Astrocyte of the hippocampus (primary cell): ENCODE data around the gene ARHGEF28.

Experiments used
- DNase-seq: peaks from one replicate; pipeline ENCODE4 v3.0.0; 2011; ENCODE audit warnings: low read depth, low spot score

Gene ARHGEF28

DNA sequence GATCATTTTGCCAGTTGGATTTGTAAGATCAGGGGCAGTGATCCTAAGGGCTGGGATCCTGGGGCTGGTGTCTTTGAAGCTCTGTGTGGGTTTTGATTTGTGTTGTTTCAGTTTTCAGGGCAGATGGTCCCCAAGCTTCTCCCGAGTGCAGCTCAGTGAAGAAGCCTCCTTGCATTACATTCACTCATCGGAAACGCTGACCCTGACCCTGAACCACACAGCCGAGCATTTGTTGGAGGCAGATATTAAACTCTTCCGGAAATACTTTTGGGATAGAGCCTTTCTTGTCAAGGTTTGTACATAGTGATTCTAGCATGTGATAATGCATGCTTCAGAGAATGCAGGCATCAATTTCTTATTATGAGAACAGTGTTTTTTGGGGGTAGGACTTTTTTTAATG lies 150.4 kb downstream of the ARHGEF28 start:
- DNase-seq, result no peak

DNA sequence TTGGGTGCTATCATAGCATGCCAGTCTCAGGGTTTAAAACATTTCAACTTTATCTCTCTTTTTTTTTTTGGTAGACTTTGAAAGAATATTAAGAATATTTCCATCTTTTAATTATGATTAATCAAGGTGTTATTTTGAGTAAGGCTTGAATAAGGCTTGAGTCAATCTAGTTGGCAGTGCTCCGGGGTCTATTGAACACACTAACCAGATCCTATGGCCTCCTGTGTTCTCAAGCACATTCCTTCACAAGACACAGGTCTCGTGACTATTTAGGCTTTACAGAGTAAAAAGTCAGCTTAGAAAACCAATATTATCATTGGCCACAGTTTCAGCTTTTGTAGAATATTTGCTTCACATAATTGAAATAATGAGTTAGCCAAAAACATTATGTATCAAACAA lies 151.2 kb downstream of the ARHGEF28 start:
- DNase-seq, result no peak

DNA sequence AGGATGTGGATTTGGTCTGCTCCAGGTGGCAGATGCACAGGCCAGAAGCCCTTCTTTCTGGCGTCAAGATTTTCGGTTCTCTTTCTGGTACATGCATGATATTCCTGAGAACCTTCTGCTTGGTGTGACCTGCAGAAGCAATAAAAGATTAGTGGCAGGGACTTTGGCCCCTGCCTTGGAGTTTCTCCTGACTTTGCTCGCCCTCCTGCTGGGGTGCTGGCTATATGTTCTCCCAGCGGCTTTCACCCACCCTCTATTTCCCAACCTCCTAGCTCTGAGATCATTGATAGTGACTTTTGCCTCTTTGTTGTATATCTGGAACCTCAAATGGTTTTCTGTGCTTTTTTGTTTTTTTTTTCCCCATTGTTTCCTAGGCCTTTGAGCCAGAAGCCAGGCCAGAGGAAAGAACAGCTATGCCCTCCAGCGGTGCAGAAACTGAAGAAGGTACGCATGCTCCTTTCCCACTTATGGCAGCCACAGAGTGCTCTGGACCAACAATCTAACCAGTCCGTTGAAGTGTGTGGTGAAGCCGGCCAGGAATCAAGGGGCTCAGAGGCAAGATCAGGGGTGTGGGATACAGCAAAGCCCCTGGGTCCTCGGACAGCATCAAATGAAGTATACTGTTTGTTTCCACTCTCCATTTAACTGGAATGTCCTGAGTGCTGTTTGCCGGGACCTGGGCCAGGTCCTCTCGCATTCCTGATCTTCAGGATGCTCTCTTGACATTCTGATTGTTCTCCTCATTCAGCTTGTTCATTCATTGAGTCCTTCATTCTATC lies 154.5 kb downstream of the ARHGEF28 start:
- DNase-seq, result peak; percentile 23

DNA sequence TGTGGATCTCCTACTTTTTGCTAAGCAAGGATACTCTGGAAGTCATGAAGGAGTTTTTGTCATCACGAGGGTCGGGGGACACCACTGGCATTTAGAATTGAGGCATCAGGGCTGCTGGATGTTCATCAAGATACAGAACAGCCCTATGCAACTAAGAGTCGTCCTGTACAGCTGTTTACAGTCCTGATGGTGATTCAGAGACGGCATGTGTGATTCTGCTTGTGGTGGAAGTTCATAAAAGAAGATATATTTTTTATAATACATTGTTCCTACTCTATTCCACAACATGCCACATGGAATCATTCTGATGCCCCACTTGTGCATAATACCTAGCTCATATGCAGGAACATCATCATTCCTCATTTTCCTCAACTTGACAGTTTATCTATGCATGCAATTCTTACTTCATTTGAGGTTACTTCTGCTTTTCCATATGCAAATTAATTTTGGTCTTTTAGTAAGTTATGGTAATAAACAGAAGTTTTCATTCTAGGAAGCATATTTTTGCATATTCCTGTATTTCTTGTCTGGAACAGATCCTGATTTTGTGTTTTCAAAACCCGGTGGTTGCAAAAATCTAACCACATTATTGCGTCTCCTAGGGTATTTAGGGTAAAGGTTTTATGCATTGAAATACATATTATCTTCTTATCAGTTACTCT lies 155.2 kb downstream of the ARHGEF28 start:
- no peak for DNase-seq

DNA sequence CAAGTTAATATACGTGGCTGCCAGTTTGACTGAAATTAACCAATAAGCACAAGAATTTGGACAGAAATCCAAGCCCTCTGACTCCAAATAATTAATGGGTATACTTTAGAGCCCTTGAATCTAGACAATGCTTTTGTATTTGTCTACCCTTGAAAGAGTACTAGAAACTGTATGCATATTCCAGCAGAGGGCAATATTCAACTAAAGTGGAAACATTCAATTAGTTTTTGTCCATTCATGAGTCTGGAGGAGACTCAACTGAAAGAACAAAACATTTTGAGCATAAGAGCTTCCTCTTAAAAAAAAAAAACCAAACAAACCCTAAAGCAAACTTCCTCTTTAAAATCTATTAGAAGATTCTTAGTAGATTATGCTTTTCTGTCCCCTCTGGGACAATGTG lies 157.8 kb downstream of the ARHGEF28 start:
- peak; percentile 52 for DNase-seq

DNA sequence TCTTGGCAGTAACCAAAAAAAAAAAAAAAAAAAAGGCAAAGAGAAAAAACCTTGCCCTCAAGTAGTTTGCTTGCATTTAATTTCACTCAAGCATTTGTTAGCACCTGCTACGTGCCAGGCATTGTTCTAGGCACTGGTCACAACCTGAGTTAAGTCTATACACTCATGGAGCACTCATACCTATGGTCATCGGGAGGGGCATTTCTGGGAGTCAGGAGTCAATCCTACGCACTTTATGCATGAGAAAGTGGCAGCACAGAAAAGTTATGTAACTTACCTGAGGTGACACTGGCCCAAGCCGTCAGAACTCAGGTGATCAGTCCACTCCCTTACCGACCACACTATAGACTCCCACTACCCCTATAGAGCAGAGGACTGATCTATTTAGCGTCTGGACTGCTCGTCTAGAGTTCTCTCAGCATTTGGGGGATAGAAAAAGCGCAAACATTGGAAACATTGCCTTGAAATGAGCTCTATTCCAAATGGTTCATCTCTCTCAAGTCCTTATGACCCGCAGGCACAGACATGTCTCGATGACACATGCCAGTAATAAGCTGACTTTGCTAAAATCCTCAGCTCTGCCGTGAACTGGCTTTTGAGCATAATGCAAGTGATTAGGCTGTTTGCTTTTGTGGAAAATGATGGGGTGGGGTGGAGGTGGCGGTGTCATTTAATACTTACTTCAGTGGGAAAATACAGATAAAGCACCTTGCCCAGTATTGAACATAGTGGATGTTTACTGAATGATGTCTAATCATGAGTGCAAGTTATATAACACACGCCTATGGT lies 160.2 kb downstream of the ARHGEF28 start:
- DNase-seq, result no peak

DNA sequence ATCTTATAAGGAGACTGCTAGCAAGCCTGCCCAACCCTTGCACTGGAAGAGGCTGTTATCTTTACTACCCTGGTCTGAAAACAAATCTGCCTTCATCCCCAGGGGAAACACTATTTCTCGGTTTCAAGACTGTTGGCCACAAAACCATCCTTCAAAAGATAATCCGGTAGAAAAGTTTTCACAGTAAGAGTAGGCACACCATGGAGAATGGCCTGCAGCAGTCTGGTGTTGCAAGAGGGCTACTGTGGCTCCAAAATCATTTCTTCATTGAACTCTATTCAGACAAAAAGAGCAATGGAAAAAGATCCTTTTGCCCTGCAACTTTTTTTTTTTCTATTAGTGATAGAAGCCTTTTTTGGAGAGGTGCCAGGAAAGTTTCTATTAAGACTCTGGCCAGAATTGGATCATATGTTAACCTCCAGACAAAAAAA lies 163.9 kb downstream of the ARHGEF28 start:
- DNase-seq, result no peak

DNA sequence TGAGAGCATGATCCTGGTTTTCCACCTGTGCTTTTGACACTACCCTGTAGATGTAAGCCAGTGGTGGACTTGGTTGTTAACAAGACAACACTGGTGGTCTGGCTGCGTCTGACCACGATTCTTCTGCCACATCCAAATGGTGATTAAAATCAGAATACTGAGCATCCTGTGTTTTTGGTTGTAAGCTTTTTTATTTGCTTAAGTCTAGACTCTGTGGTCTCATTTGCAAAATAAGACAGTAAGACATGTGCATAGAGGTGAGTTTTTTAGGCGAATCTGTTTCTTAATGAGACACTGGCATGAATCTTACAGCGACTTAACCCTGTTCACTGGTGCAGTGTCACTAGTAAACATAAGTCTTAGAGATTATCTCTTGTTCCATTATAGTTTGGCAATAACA lies 165.4 kb downstream of the ARHGEF28 start:
- DNase-seq, result no peak

DNA sequence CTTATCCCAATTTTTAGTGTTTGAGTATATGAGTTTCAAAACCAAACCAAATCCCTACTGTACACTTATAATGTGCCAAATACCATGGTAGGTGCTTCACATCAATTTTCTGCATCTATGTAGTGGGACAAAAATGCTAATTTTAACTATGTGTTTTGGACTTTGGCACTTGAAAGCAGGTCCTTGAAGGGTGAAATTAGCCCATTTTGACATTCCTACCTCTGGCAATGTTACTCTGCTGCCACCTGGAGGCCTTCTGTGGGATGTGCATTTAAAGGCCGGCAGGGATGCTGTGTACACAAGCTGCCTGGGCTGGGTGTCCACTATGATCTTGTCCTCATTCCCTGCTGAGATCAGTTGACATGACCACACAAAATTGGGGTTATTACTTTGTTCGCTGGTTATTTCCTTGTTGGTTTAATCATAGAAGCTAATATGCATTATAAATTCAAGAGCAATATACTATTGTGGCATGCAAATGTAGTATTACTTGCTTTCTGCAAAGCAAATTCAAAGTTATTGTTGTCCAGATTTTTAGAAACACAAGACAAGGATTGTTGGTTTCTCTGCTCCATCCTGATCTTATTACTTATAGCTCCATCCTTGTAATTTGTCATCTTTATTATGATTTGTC lies 166.8 kb downstream of the ARHGEF28 start:
- DNase-seq, result peak; percentile 88

DNA sequence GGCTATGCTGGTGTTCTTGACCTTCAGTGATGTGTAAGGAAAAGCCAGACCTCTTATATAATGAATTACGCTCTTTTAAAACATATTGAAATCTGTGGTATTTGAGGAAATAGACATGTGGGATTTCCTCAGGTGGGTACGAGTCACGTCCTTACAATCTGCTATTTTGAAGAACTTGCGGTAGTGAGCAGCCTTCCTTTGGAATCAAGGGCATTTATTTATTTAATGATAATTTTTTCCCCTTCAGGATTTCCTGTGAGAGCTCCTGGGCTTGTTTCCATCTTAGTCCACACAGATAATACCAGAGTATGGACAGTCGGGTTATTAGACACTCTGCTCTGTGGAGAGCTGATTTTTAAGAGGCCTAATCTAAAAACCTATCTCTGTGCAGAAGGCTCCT lies 167.9 kb downstream of the ARHGEF28 start:
- peak; percentile 36 for DNase-seq

DNA sequence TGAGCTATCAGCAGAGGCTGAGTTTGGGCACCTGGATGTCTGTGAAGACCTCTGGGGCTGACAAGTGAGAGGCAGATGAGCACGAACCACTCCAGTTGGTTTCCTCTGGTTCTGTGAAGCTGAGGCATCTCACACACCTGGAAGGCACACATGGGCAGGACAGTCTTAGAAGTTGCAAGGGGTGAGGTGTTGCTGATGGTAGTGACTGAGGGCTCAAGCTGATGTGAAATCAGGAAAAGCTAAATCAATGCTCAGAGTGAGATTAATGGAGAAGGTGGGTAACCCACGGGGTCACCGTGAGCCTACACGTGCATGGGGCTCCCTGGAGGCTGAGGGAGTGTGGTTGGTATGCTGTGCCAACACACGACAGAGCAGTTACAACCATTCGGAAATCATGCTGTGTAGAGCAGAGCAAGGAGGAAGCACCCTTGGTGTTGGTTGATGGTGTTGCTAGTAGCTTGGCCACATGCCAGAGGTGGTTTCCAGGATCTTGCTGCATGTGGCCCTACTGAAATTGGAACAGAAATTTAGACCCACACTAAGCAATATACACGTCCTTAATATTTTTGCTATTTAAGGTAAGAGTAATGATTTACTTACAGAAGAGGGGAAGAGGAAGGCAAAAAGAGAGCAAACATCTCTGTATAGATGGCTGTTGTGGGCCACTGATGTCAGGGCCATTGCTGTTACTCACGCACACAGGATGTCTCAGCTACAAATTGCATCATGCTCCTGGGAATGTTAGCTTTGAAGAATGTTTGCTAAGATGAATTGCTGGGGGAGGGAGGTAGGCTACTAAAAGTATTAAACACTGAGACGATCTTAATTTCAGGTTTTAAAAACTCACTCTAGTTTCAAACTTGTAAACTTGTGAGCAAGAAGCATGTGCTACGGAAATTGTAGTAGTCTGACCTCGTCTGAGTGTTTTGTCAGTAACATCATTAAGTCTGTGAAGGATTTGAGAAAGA lies 170.5 kb downstream of the ARHGEF28 start:
- DNase-seq, result peak; percentile 89

DNA sequence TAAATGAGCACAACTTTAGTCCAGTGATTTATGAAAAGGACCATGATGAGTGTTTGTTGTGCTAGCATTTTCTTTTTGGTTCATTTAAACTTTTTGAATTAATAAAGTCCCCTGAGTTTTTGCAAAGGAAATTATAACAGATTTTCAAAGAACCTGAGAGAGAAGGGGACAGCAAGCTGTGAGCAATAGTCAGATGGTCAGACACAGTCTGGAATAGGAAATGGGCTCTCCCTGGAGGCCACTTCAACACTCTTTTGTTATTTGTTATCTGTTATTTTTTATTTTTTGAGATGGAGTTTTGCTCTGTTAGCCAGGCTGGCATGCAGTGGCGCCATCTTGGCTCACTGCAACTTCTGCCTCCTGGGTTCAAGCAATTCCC lies 171.1 kb downstream of the ARHGEF28 start:
- peak; percentile 42 for DNase-seq

DNA sequence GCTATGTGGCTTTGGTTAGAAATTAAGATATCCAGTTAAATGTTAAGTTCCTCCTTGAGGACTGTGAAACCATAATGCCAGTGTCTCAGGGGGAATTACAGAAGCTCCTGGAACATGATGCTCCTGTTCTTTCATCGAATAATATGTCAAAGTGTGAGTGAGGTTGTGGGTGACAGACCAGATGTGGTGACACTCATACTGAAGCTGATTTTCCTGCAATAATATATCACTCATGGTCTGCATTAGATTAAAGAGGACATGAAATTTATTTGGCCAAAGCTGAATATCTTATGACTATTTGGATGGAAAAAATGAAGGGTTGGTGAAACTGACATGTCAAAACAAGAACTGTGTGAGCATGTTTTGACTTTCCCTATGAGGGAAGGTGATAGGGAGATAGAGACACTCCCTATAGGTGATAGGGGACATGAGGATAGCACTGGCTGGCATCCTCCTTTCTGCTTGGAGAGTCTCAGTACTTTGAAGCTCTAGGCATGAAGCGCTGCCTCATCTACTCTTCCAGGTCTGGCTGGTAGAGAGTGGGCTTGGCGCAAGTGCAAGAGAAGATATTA lies 173.5 kb downstream of the ARHGEF28 start:
- DNase-seq, result no peak

DNA sequence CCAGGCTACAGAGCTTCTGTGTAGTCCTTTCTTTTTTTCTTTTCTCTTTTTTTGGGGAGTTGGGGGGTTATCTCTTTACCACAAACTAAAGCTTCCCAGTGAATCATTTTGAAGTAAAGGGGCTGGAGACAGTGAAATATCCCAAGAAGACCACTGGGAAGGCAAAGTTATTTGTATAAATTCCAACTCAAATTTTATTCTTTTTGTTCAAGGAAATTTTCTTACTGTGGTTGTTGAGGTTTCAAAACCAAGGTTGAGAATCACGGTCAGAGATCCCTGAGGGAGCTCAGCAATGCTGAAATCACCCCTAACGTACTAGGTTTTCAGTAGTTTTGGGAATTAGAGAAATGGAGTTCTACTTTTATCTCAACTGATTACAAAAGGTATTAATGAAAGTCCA lies 175.7 kb downstream of the ARHGEF28 start:
- peak; percentile 32 for DNase-seq

DNA sequence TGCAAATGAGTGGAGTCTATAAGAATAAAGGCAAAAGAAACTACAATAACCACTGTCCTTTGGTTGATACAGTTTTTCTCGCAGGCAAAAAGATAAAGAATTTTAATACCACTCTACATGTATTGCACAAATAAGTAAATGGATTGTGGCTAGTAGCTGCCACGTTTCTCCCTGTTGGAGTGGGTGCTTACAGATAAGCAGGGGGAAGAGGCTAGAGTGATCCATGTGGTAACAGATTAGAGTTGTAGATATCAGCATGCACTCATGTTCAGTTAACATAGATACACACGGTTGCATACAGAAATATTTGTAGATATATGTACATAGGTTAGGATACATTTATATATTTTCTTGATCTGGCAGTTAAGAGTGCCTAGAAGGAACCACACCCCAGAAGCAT lies 179.5 kb downstream of the ARHGEF28 start:
- DNase-seq, result no peak

DNA sequence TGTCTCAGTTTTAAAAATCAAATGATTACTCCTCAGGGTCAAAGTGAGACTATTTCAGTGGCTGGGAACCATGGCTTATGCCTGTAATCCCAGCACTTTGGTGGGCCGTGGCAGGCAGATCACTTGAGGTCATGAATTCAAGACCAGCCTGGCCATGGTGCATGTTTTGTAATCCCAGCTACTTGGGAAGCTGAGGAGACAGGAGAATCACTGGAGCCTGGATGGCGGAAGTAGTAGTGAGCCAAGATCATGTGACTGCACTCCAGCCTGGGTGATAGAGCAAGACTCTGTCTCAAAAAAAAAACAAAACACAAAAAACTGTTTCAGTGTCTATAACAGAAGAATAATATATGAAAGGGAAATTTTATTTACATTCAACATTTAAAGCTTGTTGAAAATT lies 182.9 kb downstream of the ARHGEF28 start:
- DNase-seq, result no peak

DNA sequence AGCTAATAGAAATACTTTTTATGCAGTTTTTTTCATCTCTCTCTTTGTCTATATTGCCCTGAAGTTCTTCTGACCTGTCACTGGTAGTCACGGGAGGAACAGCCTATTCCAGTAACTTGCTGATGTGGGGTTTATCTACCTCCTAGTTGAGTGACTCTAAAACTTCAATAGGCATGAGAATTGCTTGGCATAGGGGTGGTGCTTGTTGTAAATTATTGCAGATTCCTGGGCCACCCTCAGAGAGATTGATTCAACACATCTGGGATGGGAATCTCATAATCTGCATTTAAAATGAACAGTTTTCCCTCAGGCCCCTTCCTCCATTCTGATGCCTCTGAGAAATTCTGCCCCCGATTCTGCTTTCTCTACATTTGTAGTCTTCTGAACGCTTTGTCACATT lies 184.4 kb downstream of the ARHGEF28 start:
- no peak for DNase-seq

DNA sequence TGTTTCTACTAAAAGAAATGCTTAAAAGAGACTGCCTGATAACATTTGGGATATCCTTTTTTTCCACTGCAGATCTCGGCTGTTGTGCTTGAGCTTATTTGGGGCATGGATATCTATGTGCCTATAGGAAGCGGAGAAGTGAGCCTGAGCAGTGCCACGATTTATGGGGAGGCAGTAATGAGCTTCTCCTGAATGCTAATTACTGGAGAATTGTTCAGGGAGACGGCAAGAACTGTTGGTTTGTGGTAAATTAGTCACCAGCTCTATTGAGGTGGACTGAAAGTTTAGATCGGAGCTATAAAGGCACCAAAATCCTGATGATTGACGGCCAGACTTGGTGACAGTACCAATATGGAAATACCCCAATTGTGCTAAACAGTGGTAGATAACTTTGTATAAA lies 186.5 kb downstream of the ARHGEF28 start:
- peak; percentile 79 for DNase-seq

DNA sequence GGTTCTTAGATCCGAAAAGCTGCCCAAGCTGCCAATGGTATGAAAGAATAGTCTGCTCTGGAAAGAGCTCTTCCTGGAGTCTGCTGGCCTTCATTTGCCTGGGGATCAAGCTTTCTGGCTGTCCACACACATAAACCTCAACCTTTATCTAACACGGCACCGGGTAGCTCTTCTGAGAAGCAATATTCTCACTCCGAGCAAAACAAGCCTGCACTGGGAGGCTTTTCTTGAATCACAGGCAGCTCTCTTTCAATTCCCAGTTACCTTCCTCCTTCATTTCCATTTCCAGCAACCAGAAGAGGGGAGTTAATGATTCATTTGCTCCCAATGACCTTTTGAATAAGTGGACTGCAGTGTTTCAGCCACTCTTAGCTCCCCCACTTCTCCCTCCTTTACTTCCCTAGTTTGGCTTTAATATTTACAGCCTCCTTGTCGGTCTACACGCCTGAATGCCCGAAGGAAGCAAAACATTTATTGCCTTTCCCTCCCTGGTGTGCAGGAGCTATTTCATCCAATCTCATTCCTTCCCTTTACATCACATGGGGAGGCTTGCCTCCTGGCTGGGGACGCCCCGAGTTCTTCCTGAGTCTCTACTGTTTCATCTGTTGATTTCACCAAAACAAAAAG lies 187.1 kb downstream of the ARHGEF28 start:
- DNase-seq, result peak; percentile 56

DNA sequence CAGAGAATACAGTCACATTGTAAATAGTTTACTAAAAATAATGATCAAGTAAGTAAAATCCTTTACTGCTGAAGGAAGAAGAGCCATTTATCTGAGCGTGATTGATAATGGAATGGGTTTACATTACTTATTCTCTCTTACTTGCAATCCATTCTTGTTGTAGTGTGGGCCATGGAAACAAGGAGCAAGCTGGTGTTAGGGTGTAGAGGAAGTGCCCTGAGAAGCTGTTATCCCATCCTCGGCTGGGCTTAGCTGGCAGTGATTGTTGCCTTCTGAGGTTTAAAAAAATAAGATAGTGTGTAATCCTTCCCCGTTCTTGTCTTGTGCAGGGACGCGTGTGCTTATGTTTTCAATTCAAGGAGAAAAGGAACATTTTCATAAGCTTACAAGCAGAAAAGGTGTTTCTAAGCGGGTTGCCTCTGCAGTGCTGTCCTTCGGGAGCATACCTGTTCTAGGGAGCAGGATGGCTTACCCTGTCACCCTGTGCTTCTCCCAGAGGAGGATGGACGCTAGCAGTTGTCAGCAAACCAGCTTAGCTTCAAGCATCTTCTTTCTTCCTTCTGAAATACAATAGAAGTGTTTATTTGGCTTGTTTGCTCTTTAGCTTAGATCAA lies 188.3 kb downstream of the ARHGEF28 start:
- no peak for DNase-seq
